Vagina (tissue), 2 donors: ENCODE results near the gene GMNC. TPM values are rescaled to one million over a fixed set of nuclear protein-coding genes. Genes with fewer than 3 reads are reported as not detected.

Experiments
- DNase-seq, 2 donors: peaks; one replicate each; pipeline ENCODE4 v3.0.0-alpha.2; 2017; ENCODE audit errors: extremely low spot score in 2 of 2
- H3K27ac ChIP-seq: fragments of 200-600 bp; sonication (generic); one replicate; pipeline ENCODE4 v1.5.1; 2019
- H3K27me3 ChIP-seq: fragments of 200-600 bp; sonication (generic); one replicate; pipeline ENCODE4 v1.5.1; 2019
- H3K36me3 ChIP-seq, 2 donors: fragments of 200-600 bp; sonication (generic); one replicate each; pipeline ENCODE4 v1.5.1; 2017 to 2019
- H3K4me1 ChIP-seq: fragments of 200-600 bp; sonication (generic); one replicate; pipeline ENCODE4 v1.5.1; 2019
- H3K4me3 ChIP-seq, 2 donors: fragments of 200-600 bp; sonication (generic); 1 replicate in 1 of 2; 2 replicates in 1 of 2; pipeline ENCODE4 v1.5.1; 2016 to 2019
- H3K9me3 ChIP-seq: fragments of 200-600 bp; sonication (generic); one replicate; pipeline ENCODE4 v1.5.1; 2019
- POLR2A ChIP-seq, 2 donors: fragments of 450-650 bp; IDR thresholded peaks; one replicate each; pipeline ENCODE4 v1.6.1; 2017; ENCODE audit warnings: antibody characterized with exemption in 2 of 2, mild to moderate bottlenecking in 2 of 2, moderate library complexity in 2 of 2
- POLR2AphosphoS5 ChIP-seq, 2 donors: sonication (generic); formaldehyde crosslinking; IDR thresholded peaks; one replicate each; pipeline ENCODE4 v1.9.0; 2017; ENCODE audit warnings: antibody characterized with exemption in 2 of 2, mild to moderate bottlenecking in 2 of 2, low read depth in 1 of 2; ENCODE audit not compliant: insufficient read depth in 1 of 2
- intact Hi-C: fragments of 100-400 bp; cut with DNase I; formaldehyde crosslinking; loops from one replicate; pipeline ENCODE4 v1.15.1; 2023
- total RNA-seq: library from RNA; depleted of rRNA; stranded (reverse); fragments of >200 nt; gene quantifications from one replicate; pipeline ENCODE4 v1.2.3, GENCODE V29; 2016
- TF ChIP-seq, protein P1 (sequence below), 3 experiments: fragments of 450-650 bp in 2 of 3; fragments of 200-600 bp in 1 of 3; sonication (generic) in 1 of 3; IDR thresholded peaks; one replicate each; pipeline ENCODE4 v1.5.1; 2017 to 2019; ENCODE audit warnings: antibody characterized with exemption in 3 of 3, mild to moderate bottlenecking in 2 of 3, moderate library complexity in 2 of 3

GMNC gene
- total RNA-seq, 1 donor from 2014 or later = 0.25 TPM

DNA sequence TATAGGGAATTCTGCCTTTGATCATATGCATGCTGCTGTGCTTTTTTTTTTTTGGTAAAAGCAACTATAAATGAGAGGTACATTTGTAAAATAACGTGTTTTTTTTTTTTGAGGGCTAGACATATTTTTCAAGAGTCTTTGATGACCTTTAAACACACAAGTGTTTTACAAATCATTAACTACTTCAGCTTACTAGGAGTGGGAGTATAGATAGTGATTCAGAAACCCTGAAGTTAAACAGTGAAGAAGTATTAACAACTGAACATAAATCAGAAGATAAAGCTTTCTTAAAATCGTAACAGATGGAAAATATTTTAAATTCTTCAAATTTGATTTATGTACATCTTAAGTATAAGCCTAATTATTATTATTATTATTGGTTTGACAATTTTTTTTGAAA, 2.9 kb upstream of the GMNC start:
- intact Hi-C loops = no loop called here

DNA sequence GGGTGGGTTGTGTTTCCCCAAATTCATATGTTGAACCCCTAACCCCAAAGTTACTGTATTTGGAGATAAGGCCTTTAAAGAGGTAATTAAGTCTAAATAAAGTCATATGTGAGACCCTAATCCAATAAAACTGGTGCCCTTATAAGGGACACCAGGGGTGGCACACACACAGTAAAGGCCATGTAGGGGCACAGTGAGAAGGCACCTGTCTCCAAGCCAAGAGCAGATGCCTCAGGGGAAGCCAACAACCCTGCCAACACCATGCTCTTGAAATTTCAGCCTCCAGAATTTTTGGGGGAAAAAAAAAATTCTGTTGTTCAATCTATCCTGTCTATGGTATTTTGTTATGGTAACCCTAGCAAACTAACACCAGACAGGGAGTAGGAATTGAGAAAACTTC, 1.5 kb upstream of the GMNC start:
- no peak for DNase-seq
- H3K27ac ChIP-seq = no peak overlapping the region
- H3K9me3 ChIP-seq = no peaks in the 10 kb centered on the region
- no peaks in the 10 kb centered on the region for H3K4me1 ChIP-seq
- intact Hi-C loops = no loop called here
- TF ChIP-seq, protein P1, sequence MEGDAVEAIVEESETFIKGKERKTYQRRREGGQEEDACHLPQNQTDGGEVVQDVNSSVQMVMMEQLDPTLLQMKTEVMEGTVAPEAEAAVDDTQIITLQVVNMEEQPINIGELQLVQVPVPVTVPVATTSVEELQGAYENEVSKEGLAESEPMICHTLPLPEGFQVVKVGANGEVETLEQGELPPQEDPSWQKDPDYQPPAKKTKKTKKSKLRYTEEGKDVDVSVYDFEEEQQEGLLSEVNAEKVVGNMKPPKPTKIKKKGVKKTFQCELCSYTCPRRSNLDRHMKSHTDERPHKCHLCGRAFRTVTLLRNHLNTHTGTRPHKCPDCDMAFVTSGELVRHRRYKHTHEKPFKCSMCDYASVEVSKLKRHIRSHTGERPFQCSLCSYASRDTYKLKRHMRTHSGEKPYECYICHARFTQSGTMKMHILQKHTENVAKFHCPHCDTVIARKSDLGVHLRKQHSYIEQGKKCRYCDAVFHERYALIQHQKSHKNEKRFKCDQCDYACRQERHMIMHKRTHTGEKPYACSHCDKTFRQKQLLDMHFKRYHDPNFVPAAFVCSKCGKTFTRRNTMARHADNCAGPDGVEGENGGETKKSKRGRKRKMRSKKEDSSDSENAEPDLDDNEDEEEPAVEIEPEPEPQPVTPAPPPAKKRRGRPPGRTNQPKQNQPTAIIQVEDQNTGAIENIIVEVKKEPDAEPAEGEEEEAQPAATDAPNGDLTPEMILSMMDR (IDR thresholded peaks at IDR 0.05) = no peak
- TF ChIP-seq POLR2AphosphoS5 (IDR thresholded peaks at IDR 0.05; ENCODE audit: insufficient read depth in 1 of 2, low read depth in 1 of 2) (no peak), POLR2A (IDR thresholded peaks at IDR 0.05) (no peak)
- H3K36me3 ChIP-seq = no peaks in the 10 kb centered on the region
- no peak overlapping the region for H3K4me3 ChIP-seq
- no peaks in the 10 kb centered on the region for H3K27me3 ChIP-seq

More for the DNA sequence above, 2.9 kb upstream of the GMNC start:
- Histone ChIP-seq H3K27me3 (no peaks in the 10 kb centered on the region), H3K36me3 (no peaks in the 10 kb centered on the region), H3K27ac (no peak overlapping the region), H3K4me3 (no peak overlapping the region), H3K9me3 (no peaks in the 10 kb centered on the region), H3K4me1 (no peaks in the 10 kb centered on the region)
- TF ChIP-seq POLR2A (IDR thresholded peaks at IDR 0.05) (no peak), POLR2AphosphoS5 (IDR thresholded peaks at IDR 0.05; ENCODE audit: insufficient read depth in 1 of 2, low read depth in 1 of 2) (no peak)
- TF ChIP-seq, protein P1 (IDR thresholded peaks at IDR 0.05) = no peak
- no peak for DNase-seq

DNA sequence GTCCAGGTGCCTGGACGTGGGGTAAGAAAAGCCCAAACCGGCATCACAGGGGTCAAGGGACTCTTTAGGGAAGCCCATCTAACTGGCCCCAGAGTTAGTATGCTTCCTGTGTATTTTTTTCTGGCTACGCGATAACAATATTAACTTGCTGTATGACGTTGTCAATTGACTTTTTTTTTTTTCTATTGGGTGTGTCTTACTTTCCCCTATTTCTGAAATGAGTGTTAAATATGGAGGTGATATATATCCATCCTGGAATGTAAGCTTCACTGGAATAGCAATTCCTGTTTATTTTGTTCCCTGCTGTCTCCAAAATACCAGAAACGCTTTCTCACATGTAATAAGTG, 598 bp upstream of the GMNC start:
- Histone ChIP-seq H3K36me3 (no peaks in the 10 kb centered on the region), H3K9me3 (no peaks in the 10 kb centered on the region), H3K4me3 (peak overlapping the region; percentile 56 to 79), H3K4me1 (no peaks in the 10 kb centered on the region), H3K27me3 (no peaks in the 10 kb centered on the region), H3K27ac (peak overlapping the region; percentile 53)
- intact Hi-C loops = no loop called here
- no peak for DNase-seq
- TF ChIP-seq, protein P1 (IDR thresholded peaks at IDR 0.05) = no peak
- no peak for TF ChIP-seq POLR2AphosphoS5 (IDR thresholded peaks at IDR 0.05; ENCODE audit: insufficient read depth in 1 of 2, low read depth in 1 of 2)
- no peak for TF ChIP-seq POLR2A (IDR thresholded peaks at IDR 0.05)

DNA sequence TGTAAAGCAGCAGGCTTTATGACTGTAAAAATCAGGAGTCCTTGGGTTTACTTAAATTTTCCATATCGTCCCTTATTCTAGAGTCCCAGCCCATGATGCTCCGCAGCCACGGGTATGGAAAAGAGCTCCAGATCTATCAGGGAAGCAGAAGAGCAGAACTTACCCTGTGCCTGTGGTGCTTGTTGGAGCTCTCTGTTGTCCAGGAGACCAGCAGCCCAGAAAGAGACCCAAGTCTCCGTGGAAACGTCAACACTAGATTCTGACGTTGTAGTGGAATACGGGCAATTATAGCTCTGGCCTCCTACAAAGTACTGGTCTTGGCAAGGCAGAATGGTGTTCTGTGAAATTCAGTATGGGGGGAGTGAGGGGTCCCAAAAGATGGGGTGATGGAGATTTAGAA, 2.0 kb downstream of the GMNC start:
- Histone ChIP-seq H3K4me3 (no peak overlapping the region), H3K27me3 (no peaks in the 10 kb centered on the region), H3K36me3 (no peaks in the 10 kb centered on the region), H3K27ac (no peak overlapping the region), H3K4me1 (no peaks in the 10 kb centered on the region), H3K9me3 (no peaks in the 10 kb centered on the region)
- DNase-seq = no peak
- intact Hi-C loops = no loop called here
- TF ChIP-seq POLR2AphosphoS5 (IDR thresholded peaks at IDR 0.05; ENCODE audit: insufficient read depth in 1 of 2, low read depth in 1 of 2) (no peak), POLR2A (IDR thresholded peaks at IDR 0.05) (no peak)
- TF ChIP-seq, protein P1 (IDR thresholded peaks at IDR 0.05) = no peak

DNA sequence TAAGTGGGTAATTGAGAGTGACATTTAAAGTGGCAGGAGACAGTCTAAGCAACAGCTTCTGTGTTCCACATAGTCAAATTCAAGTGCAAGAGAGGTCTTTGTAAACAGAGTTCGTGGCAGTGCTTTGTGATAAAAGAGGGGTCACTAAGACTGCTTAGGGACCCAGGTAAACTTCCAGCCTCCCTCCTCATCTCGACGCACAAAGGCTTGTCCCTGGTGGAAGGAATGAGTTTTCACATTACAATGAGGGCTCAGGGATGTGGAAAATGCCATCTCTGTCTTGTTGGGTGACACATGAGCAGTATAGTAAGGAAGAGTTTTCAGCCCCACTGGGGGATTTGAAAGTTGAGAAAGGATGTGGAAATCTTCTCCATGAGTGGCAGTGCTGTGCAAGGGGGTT, 7.3 kb downstream of the GMNC start:
- TF ChIP-seq, protein P1 (IDR thresholded peaks at IDR 0.05) = no peak
- no peak for TF ChIP-seq POLR2A (IDR thresholded peaks at IDR 0.05)
- no peak for TF ChIP-seq POLR2AphosphoS5 (IDR thresholded peaks at IDR 0.05; ENCODE audit: insufficient read depth in 1 of 2, low read depth in 1 of 2)
- intact Hi-C loops = no loop called here
- H3K4me3 ChIP-seq = no peak overlapping the region
- H3K36me3 ChIP-seq = no peaks in the 10 kb centered on the region
- no peaks in the 10 kb centered on the region for H3K9me3 ChIP-seq
- H3K27ac ChIP-seq = no peak overlapping the region
- no peaks in the 10 kb centered on the region for H3K4me1 ChIP-seq
- no peak for DNase-seq
- H3K27me3 ChIP-seq = no peaks in the 10 kb centered on the region
